IMR-90 (cell line): Measurements from ENCODE around the gene ITSN1. TPM values are rescaled to one million over a fixed set of nuclear protein-coding genes. Genes with fewer than 3 reads are reported as not detected.

Source experiments
- ATAC-seq: fragments of 200-7000 bp; cut with Tn5 transposase; 2 replicates; pipeline ENCODE4 v1.9.1; 2020; ENCODE audit warnings: low read depth, mild to moderate bottlenecking, moderate library complexity
- BruUV-seq: library from RNA; stranded (reverse); fragments of 400-500 nt; replicated peaks from 2 replicates; lab custom pipeline; 2021; lab: Mats Ljungman, UMichigan
- CTCF ChIA-PET: fragments of 300-600 bp; formaldehyde crosslinking; extraction: SDS; loops from one replicate; lab custom pipeline; 2021; ENCODE audit warnings: antibody characterized with exemption; lab: Yijun Ruan, JAX
- POLR2A ChIA-PET: fragments of 300-600 bp; sonication (Branson Sonifier 250); formaldehyde crosslinking; loops from one replicate; lab custom pipeline; 2022; ENCODE audit warnings: antibody characterized with exemption; ENCODE audit not compliant: unreplicated experiment; lab: Charles Lee
- DNase-seq: peaks from one replicate; pipeline ENCODE4 v3.0.0; 2013
- H2AFZ ChIP-seq: replicated peaks from 2 replicates; pipeline ENCODE3; 2013; ENCODE audit warnings: low read length, mild to moderate bottlenecking; ENCODE audit not compliant: poor library complexity
- H2AK5ac ChIP-seq: 2 replicates; pipeline ENCODE4 v1.6.1; 2013; ENCODE audit warnings: low read depth, low read length, inconsistent platforms
- H2AK9ac ChIP-seq: replicated peaks from 2 replicates; pipeline ENCODE3; 2013; ENCODE audit warnings: mild to moderate bottlenecking, low read depth, low read length, moderate library complexity; ENCODE audit not compliant: poor library complexity
- H2BK120ac ChIP-seq: 2 replicates; pipeline ENCODE4 v1.6.1; 2013; ENCODE audit warnings: low read depth, low read length, inconsistent platforms
- H2BK15ac ChIP-seq: 3 replicates; pipeline ENCODE4 v1.6.1; 2013; ENCODE audit warnings: low read depth, low read length, inconsistent platforms
- H2BK20ac ChIP-seq: 2 replicates; pipeline ENCODE4 v1.6.1; 2013; ENCODE audit warnings: low read depth, mild to moderate bottlenecking, inconsistent platforms, low read length, moderate library complexity
- H2BK5ac ChIP-seq: 2 replicates; pipeline ENCODE4 v1.6.1; 2013; ENCODE audit warnings: mild to moderate bottlenecking, low read depth, low read length, inconsistent platforms; ENCODE audit not compliant: poor library complexity, severe bottlenecking
- H3K14ac ChIP-seq: replicated peaks from 2 replicates; pipeline ENCODE4 v1.6.1; 2013; ENCODE audit warnings: low read depth, low read length, inconsistent platforms
- H3K18ac ChIP-seq: 2 replicates; pipeline ENCODE4 v1.6.1; 2013; ENCODE audit warnings: low read depth, low read length, control low read depth
- H3K23ac ChIP-seq: 2 replicates; pipeline ENCODE4 v1.6.1; 2013; ENCODE audit warnings: low read depth, low read length, inconsistent platforms
- H3K27ac ChIP-seq: 2 replicates; pipeline ENCODE4 v1.5.1; 2013; ENCODE audit warnings: mild to moderate bottlenecking, control low read depth, low read length; ENCODE audit not compliant: insufficient read depth
- H3K27me3 ChIP-seq: 2 replicates; pipeline ENCODE4 v1.6.1; 2013; ENCODE audit warnings: low read length; ENCODE audit not compliant: control insufficient read depth, insufficient read depth
- H3K36me3 ChIP-seq: 2 replicates; pipeline ENCODE4 v1.6.1; 2013; ENCODE audit warnings: low read length, mixed read lengths; ENCODE audit not compliant: control insufficient read depth, insufficient read depth
- H3K4ac ChIP-seq: 2 replicates; pipeline ENCODE4 v1.6.1; 2013; ENCODE audit warnings: low read depth, low read length, inconsistent platforms
- H3K4me1 ChIP-seq: 2 replicates; pipeline ENCODE4 v1.6.1; 2013; ENCODE audit warnings: low read length, mixed read lengths; ENCODE audit not compliant: control insufficient read depth, insufficient read depth
- H3K4me2 ChIP-seq: 2 replicates; pipeline ENCODE4 v1.6.1; 2013; ENCODE audit warnings: low read depth, mild to moderate bottlenecking, control low read depth, low read length, moderate library complexity
- H3K4me3 ChIP-seq: 2 replicates; pipeline ENCODE4 v1.5.1; 2013; ENCODE audit warnings: low read depth, mild to moderate bottlenecking, control low read depth, low read length, moderate library complexity; ENCODE audit not compliant: insufficient read depth
- H3K56ac ChIP-seq: 2 replicates; pipeline ENCODE4 v1.6.1; 2013; ENCODE audit warnings: low read length, inconsistent platforms; ENCODE audit not compliant: insufficient read depth; ENCODE audit errors: extremely low read depth
- H3K79me1 ChIP-seq, 2 experiments: 2 replicates each; pipeline ENCODE4 v1.6.1; 2013; ENCODE audit warnings: low read length in 2 of 2, inconsistent platforms in 1 of 2, low read depth in 1 of 2
- H3K9ac ChIP-seq: 2 replicates; pipeline ENCODE4 v1.6.1; 2013; ENCODE audit warnings: low read depth, low read length, control low read depth
- H3K9me1 ChIP-seq: 2 replicates; pipeline ENCODE4 v1.6.1; 2013; ENCODE audit warnings: low read length, inconsistent platforms; ENCODE audit not compliant: insufficient read depth
- H3K9me3 ChIP-seq: 2 replicates; pipeline ENCODE4 v1.6.1; 2013; ENCODE audit warnings: low read length; ENCODE audit not compliant: control insufficient read depth, insufficient read depth
- H4K20me1 ChIP-seq: 2 replicates; pipeline ENCODE4 v1.6.1; 2013; ENCODE audit warnings: low read length, inconsistent platforms; ENCODE audit not compliant: insufficient read depth
- H4K5ac ChIP-seq: 2 replicates; pipeline ENCODE4 v1.6.1; 2013; ENCODE audit warnings: mild to moderate bottlenecking, low read depth, low read length, control low read depth
- H4K8ac ChIP-seq, 2 experiments: 2 replicates each; pipeline ENCODE4 v1.6.1; 2013; ENCODE audit warnings: low read depth in 2 of 2, low read length in 2 of 2, control low read depth in 1 of 2, inconsistent platforms in 1 of 2
- H4K91ac ChIP-seq: 2 replicates; pipeline ENCODE4 v1.6.1; 2013; ENCODE audit warnings: low read depth, low read length, inconsistent platforms; ENCODE audit not compliant: insufficient read depth
- BHLHE40 ChIP-seq: fragments of 150-350 bp; IDR thresholded peaks from 2 replicates; pipeline ENCODE4 v1.6.1; 2016; ENCODE audit warnings: mild to moderate bottlenecking, low read depth, low read length
- CEBPB ChIP-seq: IDR thresholded peaks from 2 replicates; pipeline ENCODE4 v1.6.1; 2012; ENCODE audit warnings: low read depth, low read length, improper control_type of control experiment
- CHD1 ChIP-seq: IDR thresholded peaks from 2 replicates; pipeline ENCODE4 v1.6.1; 2012; ENCODE audit warnings: low read depth, low read length, improper control_type of control experiment
- CTCF ChIP-seq: conservative IDR thresholded peaks from 2 replicates; pipeline ENCODE4 v1.5.1; 2012; ENCODE audit warnings: mild to moderate bottlenecking, low read depth, low read length, improper control_type of control experiment
- ELK1 ChIP-seq: fragments of 150-350 bp; IDR thresholded peaks from 2 replicates; pipeline ENCODE4 v1.6.1; 2016; ENCODE audit warnings: low read depth, mild to moderate bottlenecking, low read length, moderate library complexity, borderline replicate concordance
- FOS ChIP-seq: fragments of 150-350 bp; IDR thresholded peaks from 2 replicates; pipeline ENCODE4 v1.6.1; 2016; ENCODE audit warnings: low read depth, low read length
- MAZ ChIP-seq: IDR thresholded peaks from 2 replicates; pipeline ENCODE4 v1.6.1; 2012; ENCODE audit warnings: low read depth, mild to moderate bottlenecking, low read length, improper control_type of control experiment, moderate library complexity, borderline replicate concordance
- MXI1 ChIP-seq: IDR thresholded peaks from 2 replicates; pipeline ENCODE4 v1.6.1; 2012; ENCODE audit warnings: low read depth, mild to moderate bottlenecking, low read length, moderate library complexity, borderline replicate concordance
- NFE2L2 ChIP-seq: fragments of 150-350 bp; IDR thresholded peaks from 2 replicates; pipeline ENCODE4 v1.6.1; 2016; ENCODE audit warnings: low read depth, mild to moderate bottlenecking, low read length
- POLR2A ChIP-seq: IDR thresholded peaks from 2 replicates; pipeline ENCODE4 v1.6.1; 2012; ENCODE audit warnings: mild to moderate bottlenecking, low read depth, low read length
- RAD21 ChIP-seq: IDR thresholded peaks from 2 replicates; pipeline ENCODE4 v1.6.1; 2012; ENCODE audit warnings: low read length, improper control_type of control experiment
- RCOR1 ChIP-seq: IDR thresholded peaks from 2 replicates; pipeline ENCODE4 v1.6.1; 2012; ENCODE audit warnings: mild to moderate bottlenecking, low read length, improper control_type of control experiment; ENCODE audit not compliant: insufficient replicate concordance
- RFX5 ChIP-seq: IDR thresholded peaks from 2 replicates; pipeline ENCODE4 v1.8.0; 2012; ENCODE audit warnings: low read depth, mild to moderate bottlenecking, low read length, moderate library complexity
- SMC3 ChIP-seq: fragments of 150-350 bp; IDR thresholded peaks from 2 replicates; pipeline ENCODE4 v1.6.1; 2016; ENCODE audit warnings: low read depth, mild to moderate bottlenecking, antibody characterized with exemption, low read length, moderate library complexity
- USF2 ChIP-seq: fragments of 150-350 bp; IDR thresholded peaks from 2 replicates; pipeline ENCODE4 v1.6.1; 2017; ENCODE audit warnings: mild to moderate bottlenecking, antibody characterized with exemption, low read length, low read depth
- WGBS, 2 experiments: methylation state at CpG; one replicate each; pipeline versions ENCODE4 v1.1.5 to v1.1.7; 2013; ENCODE audit warnings: missing lambda C conversion rate in 2 of 2; ENCODE audit not compliant: insufficient read length in 1 of 2; ENCODE audit errors: extremely low coverage in 2 of 2; 5-methylcytosine and 5-hydroxymethylcytosine counted together
- dilution Hi-C: fragments of 300-500 bp; cut with HindIII; formaldehyde crosslinking; loops from one replicate; pipeline ENCODE4 v1.14.3; 2018; ENCODE audit warnings: low sequenced_read_pairs; ENCODE audit not compliant: unreplicated experiment
- in situ Hi-C: fragments of 300-500 bp; cut with MboI; formaldehyde crosslinking; loops from 3 replicates; pipeline ENCODE4 v1.14.3; 2019; ENCODE audit warnings: low sequenced_read_pairs, inconsistent platforms, mixed read lengths
- intact Hi-C: fragments of 100-400 bp; cut with micrococcal nuclease; formaldehyde crosslinking; loops from 2 replicates; pipeline ENCODE4 v1.10.0; 2022
- polyA plus RNA-seq, 3 experiments: library from polyadenylated mRNA; depleted of rRNA; stranded (reverse); fragments of >200 nt; gene quantifications; 2 replicates each; pipeline ENCODE4 v1.2.3, GENCODE V29; 2012; ENCODE audit warnings: low replicate concordance in 1 of 3
- total RNA-seq: library from RNA; depleted of rRNA; stranded (reverse); fragments of >200 nt; gene quantifications from 2 replicates; pipeline ENCODE4 v1.2.3, GENCODE V29; 2012

Gene ITSN1
- total and polyA plus RNA-seq, 2 of the 4 experiments (the other 2 are of a cell fraction), result 45.4 to 62.0 TPM

GRCh38 chr21:33664135-33664534, 21.8 kb downstream of the ITSN1 start:
- Histone ChIP-seq H2AK9ac (no peak overlapping the region), H3K4me1 (peaks cover 6% of the 10 kb centered on the region), H2AK5ac (no peak overlapping the region), H3K4ac (no peak overlapping the region), H3K36me3 (no peaks in the 10 kb centered on the region; the same call in 1 of the 2 replicates), H3K9me3 (no peaks in the 10 kb centered on the region), H3K56ac (no peak overlapping the region), H3K79me1 (peaks cover 53 to 76% of the 10 kb centered on the region in 2 experiments), H3K9ac (no peak overlapping the region), H3K27me3 (no peaks in the 10 kb centered on the region), H3K4me2 (no peak overlapping the region), H2BK20ac (no peak overlapping the region), H3K23ac (no peak overlapping the region), H3K9me1 (peaks cover 18% of the 10 kb centered on the region; the same call in 1 of the 2 replicates), H4K5ac (no peak overlapping the region), H3K27ac (no peak overlapping the region), H3K18ac (no peak overlapping the region), H2BK5ac (no peak overlapping the region), H3K14ac (no peak overlapping the region), H3K4me3 (no peak overlapping the region), H2BK15ac (no peak overlapping the region), H2AFZ (no peak overlapping the region), H4K91ac (no peak overlapping the region), H2BK120ac (no peak overlapping the region), H4K20me1 (peaks cover 27% of the 10 kb centered on the region), H4K8ac (no peak overlapping the region)
- no TSS peak for BruUV-seq
- ChIA-PET CTCF (interaction anchor here (0.6 kb wide), 1 partner anchor 23 kb away, joined by 3 read pairs; no protein-coding TSS in a partner anchor), POLR2A (no interaction called here)
- dilution Hi-C loops (no loop called here), intact Hi-C loops (no loop called here), in situ Hi-C loops (no loop called here)
- 100% methylated on average over 2 of the region's 3 CpGs; no CpG with 5 or more reads in 1 of the 2 experiments for WGBS, 2 experiments
- TF ChIP-seq NFE2L2, result no peak
- no peak for TF ChIP-seq SMC3
- no peak for TF ChIP-seq USF2
- no peak for TF ChIP-seq BHLHE40
- TF ChIP-seq CTCF, result no peak
- no peak for TF ChIP-seq RCOR1
- TF ChIP-seq RAD21, result no peak
- TF ChIP-seq FOS, result no peak
- no peak for TF ChIP-seq RFX5
- TF ChIP-seq POLR2A, result no peak
- TF ChIP-seq MAZ, result no peak
- no peak for TF ChIP-seq CHD1
- TF ChIP-seq ELK1, result no peak
- TF ChIP-seq MXI1, result no peak
- TF ChIP-seq CEBPB, result no peak
- no peak for ATAC-seq
- no peak for DNase-seq
